Measurements from ENCODE around the gene BACH2.

BACH2 gene

GRCh38 chr6:90049295-90049694 lies 247.3 kb downstream of the BACH2 start:
- H3F3A ChIP-seq (ENCODE audit: insufficient read depth), result no peaks in the 10 kb centered on the region
- no peaks in the 10 kb centered on the region for H3K27me3 ChIP-seq (ENCODE audit: low read length)
- H3K9me3 ChIP-seq (ENCODE audit: insufficient read depth, low read length), result no peaks in the 10 kb centered on the region
- H4K20me1 ChIP-seq (ENCODE audit: low read depth, low read length), result no peaks in the 10 kb centered on the region
- H3K4me3 ChIP-seq (ENCODE audit: insufficient read depth, low read length, poor library complexity, severe bottlenecking), result no peak overlapping the region
- no peak overlapping the region for H3K4me2 ChIP-seq (ENCODE audit: low read depth, low read length, poor library complexity, severe bottlenecking)
- H2AFZ ChIP-seq (ENCODE audit: low read depth, low read length, severe bottlenecking), result no peak overlapping the region
- H3K9ac ChIP-seq (ENCODE audit: low read length), result no peak overlapping the region
- no peaks in the 10 kb centered on the region for H3K79me2 ChIP-seq (ENCODE audit: insufficient read depth, low read length)
- TF ChIP-seq CTCF (IDR thresholded peaks at IDR 0.05; ENCODE audit: insufficient read depth, low read length, poor library complexity, severe bottlenecking) (no peak), EZH2phosphoT487 (conservative IDR thresholded peaks at IDR 0.05; ENCODE audit: low read length) (no peak)
- H3K9me2 ChIP-seq (replicated peaks; ENCODE audit: insufficient read depth, low read length), result no peaks in the 10 kb centered on the region
- H3K36me3 ChIP-seq (ENCODE audit: low read length), result no peaks in the 10 kb centered on the region
- H3K27ac ChIP-seq (ENCODE audit: low read depth, low read length), result no peak overlapping the region

GRCh38 chr6:90048206-90048967 lies 248.3 kb downstream of the BACH2 start:
- Histone ChIP-seq H3K4me3 (ENCODE audit: insufficient read depth, low read length, poor library complexity, severe bottlenecking) (no peak overlapping the region), H2AFZ (ENCODE audit: low read depth, low read length, severe bottlenecking) (no peak overlapping the region), H3K27me3 (ENCODE audit: low read length) (no peaks in the 10 kb centered on the region), H4K20me1 (ENCODE audit: low read depth, low read length) (no peaks in the 10 kb centered on the region), H3F3A (ENCODE audit: insufficient read depth) (no peaks in the 10 kb centered on the region), H3K4me2 (ENCODE audit: low read depth, low read length, poor library complexity, severe bottlenecking) (no peak overlapping the region), H3K79me2 (ENCODE audit: insufficient read depth, low read length) (no peaks in the 10 kb centered on the region), H3K9me3 (ENCODE audit: insufficient read depth, low read length) (no peaks in the 10 kb centered on the region), H3K27ac (ENCODE audit: low read depth, low read length) (no peak overlapping the region), H3K36me3 (ENCODE audit: low read length) (no peaks in the 10 kb centered on the region), H3K9ac (ENCODE audit: low read length) (no peak overlapping the region), H3K9me2 (replicated peaks; ENCODE audit: insufficient read depth, low read length) (no peaks in the 10 kb centered on the region)
- TF ChIP-seq EZH2phosphoT487 (conservative IDR thresholded peaks at IDR 0.05; ENCODE audit: low read length), result no peak
- no peak for TF ChIP-seq CTCF (IDR thresholded peaks at IDR 0.05; ENCODE audit: insufficient read depth, low read length, poor library complexity, severe bottlenecking)

GRCh38 chr6:90045535-90045934 lies 251.1 kb downstream of the BACH2 start:
- H3K27me3 ChIP-seq (ENCODE audit: low read length), result no peaks in the 10 kb centered on the region
- H3K4me3 ChIP-seq (ENCODE audit: insufficient read depth, low read length, poor library complexity, severe bottlenecking), result no peak overlapping the region
- H4K20me1 ChIP-seq (ENCODE audit: low read depth, low read length), result no peaks in the 10 kb centered on the region
- H3K9me3 ChIP-seq (ENCODE audit: insufficient read depth, low read length), result no peaks in the 10 kb centered on the region
- no peaks in the 10 kb centered on the region for H3K79me2 ChIP-seq (ENCODE audit: insufficient read depth, low read length)
- H3F3A ChIP-seq (ENCODE audit: insufficient read depth), result no peaks in the 10 kb centered on the region
- H3K36me3 ChIP-seq (ENCODE audit: low read length), result no peaks in the 10 kb centered on the region
- H2AFZ ChIP-seq (ENCODE audit: low read depth, low read length, severe bottlenecking), result no peak overlapping the region
- H3K9me2 ChIP-seq (replicated peaks; ENCODE audit: insufficient read depth, low read length), result no peaks in the 10 kb centered on the region
- TF ChIP-seq EZH2phosphoT487 (conservative IDR thresholded peaks at IDR 0.05; ENCODE audit: low read length) (no peak), CTCF (IDR thresholded peaks at IDR 0.05; ENCODE audit: insufficient read depth, low read length, poor library complexity, severe bottlenecking) (no peak)
- no peak overlapping the region for H3K4me2 ChIP-seq (ENCODE audit: low read depth, low read length, poor library complexity, severe bottlenecking)
- no peak overlapping the region for H3K27ac ChIP-seq (ENCODE audit: low read depth, low read length)
- H3K9ac ChIP-seq (ENCODE audit: low read length), result no peak overlapping the region
